HepG2 (cell line): Measurements from ENCODE around the gene TRAPPC4. TPM values are rescaled to one million over a fixed set of nuclear protein-coding genes. Genes with fewer than 3 reads are reported as not detected.
A peak's percentile ranks its signal among the peaks of the same experiment; 100 is the strongest.

ENCODE experiments used
- ATAC-seq: fragments of 200-7000 bp; cut with Tn5 transposase; 3 replicates; pipeline ENCODE4 v1.9.1; 2020; ENCODE audit warnings: mild to moderate bottlenecking, moderate library complexity
- BruUV-seq: library from RNA; stranded (reverse); fragments of 400-500 nt; replicated peaks from 2 replicates; lab custom pipeline; 2021; lab: Mats Ljungman, UMichigan
- CTCF ChIA-PET: fragments of 300-600 bp; formaldehyde crosslinking; extraction: SDS; loops from one replicate; lab custom pipeline; 2021; ENCODE audit warnings: low total read pairs, inconsistent platforms, low intra/inter-chr PET ratio; lab: Yijun Ruan, JAX
- POLR2A ChIA-PET: fragments of 350-600 bp; sonication (Branson Sonifier 250); formaldehyde crosslinking; loops from one replicate; lab custom pipeline; 2020; ENCODE audit warnings: antibody characterized with exemption, inconsistent platforms; lab: Yijun Ruan, JAX
- DNase-seq: peaks from one replicate; pipeline ENCODE4 v3.0.0-alpha.2; 2015; ENCODE audit warnings: low spot score
- FAIRE-seq: peaks from 3 replicates; lab custom pipeline; 2011; peaks lifted over from hg19 to GRCh38; lab: Jason Lieb, UNC
- H2AFZ ChIP-seq: one replicate; pipeline ENCODE4 v1.6.1; 2011; ENCODE audit warnings: low read length, inconsistent platforms
- H3K27ac ChIP-seq: fragments of 300-600 bp; 3 replicates; pipeline ENCODE4 v1.8.0; 2011; ENCODE audit warnings: mixed run types, mild to moderate bottlenecking, mixed read lengths, low read length, inconsistent platforms; ENCODE audit not compliant: insufficient read depth; ENCODE audit errors: extremely low read length
- H3K27me3 ChIP-seq, 2 experiments: fragments of 200-600 bp in 1 of 2; 2 replicates in 1 of 2; 3 replicates in 1 of 2; pipeline versions ENCODE4 v1.6.0 to v1.8.0; 2011; ENCODE audit warnings: low read length in 2 of 2, mild to moderate bottlenecking in 2 of 2, moderate library complexity in 2 of 2, inconsistent platforms in 1 of 2; ENCODE audit not compliant: insufficient read depth in 2 of 2, control insufficient read depth in 1 of 2
- H3K36me3 ChIP-seq, 2 experiments: fragments of 200-600 bp in 1 of 2; replicated peaks in 1 of 2; 2 replicates in 1 of 2; 3 replicates in 1 of 2; pipeline versions ENCODE4 v1.5.1 to v1.8.0; 2011; ENCODE audit warnings: low read length in 2 of 2, inconsistent platforms in 1 of 2; ENCODE audit not compliant: insufficient read depth in 2 of 2, control insufficient read depth in 1 of 2
- H3K4me1 ChIP-seq: 2 replicates; pipeline ENCODE4 v1.5.1; 2012; ENCODE audit warnings: low read length, inconsistent platforms; ENCODE audit not compliant: insufficient read depth
- H3K4me2 ChIP-seq: 2 replicates; pipeline ENCODE4 v1.6.0; 2011; ENCODE audit warnings: low read depth, low read length, inconsistent platforms
- H3K4me3 ChIP-seq, 3 experiments: fragments of 200-600 bp in 1 of 3; sonication (generic), shearing (Covaris generic) in 1 of 3; replicated peaks in 1 of 3; 2 replicates each; pipeline ENCODE4 v1.5.1; 2011 to 2016; ENCODE audit warnings: low read length in 3 of 3, inconsistent platforms in 2 of 3, low read depth in 2 of 3, mild to moderate bottlenecking in 2 of 3, control low read depth in 1 of 3, mixed read lengths in 1 of 3; ENCODE audit not compliant: insufficient read depth in 1 of 3
- H3K79me2 ChIP-seq: one replicate; pipeline ENCODE4 v1.6.1; 2011; ENCODE audit warnings: low read length, inconsistent platforms; ENCODE audit not compliant: insufficient read depth
- H3K9ac ChIP-seq: 2 replicates; pipeline ENCODE4 v1.6.0; 2011; ENCODE audit warnings: mild to moderate bottlenecking, low read depth, low read length, inconsistent platforms; ENCODE audit not compliant: insufficient read depth
- H3K9me3 ChIP-seq: 2 replicates; pipeline ENCODE4 v1.5.1; 2012; ENCODE audit warnings: mild to moderate bottlenecking, low read length
- H4K20me1 ChIP-seq: 2 replicates; pipeline ENCODE4 v1.6.0; 2011; ENCODE audit warnings: inconsistent platforms, mild to moderate bottlenecking, low read length, moderate library complexity; ENCODE audit not compliant: insufficient read depth
- ATF7 ChIP-seq, 2 experiments: fragments of 450-650 bp in 1 of 2; sonication (generic) in 1 of 2; formaldehyde crosslinking in 1 of 2; IDR thresholded peaks; 2 replicates each; pipeline versions ENCODE4 v1.4.0 to v1.6.1; 2016 to 2020; ENCODE audit warnings: antibody characterized with exemption in 1 of 2, mild to moderate bottlenecking in 1 of 2, missing genetic modification reagents in 1 of 2
- GABPA ChIP-seq, 2 experiments: IDR thresholded peaks; 2 replicates each; pipeline ENCODE4 v1.6.1; 2011 to 2016; ENCODE audit warnings: low read depth in 2 of 2, low read length in 1 of 2, missing biosample characterization in 1 of 2, missing genetic modification characterization in 1 of 2
- HNRNPL ChIP-seq: fragments of 200-400 bp; formaldehyde crosslinking; IDR thresholded peaks from 2 replicates; pipeline ENCODE4 v1.6.1; 2017; ENCODE audit warnings: mild to moderate bottlenecking, low read depth, low read length
- HNRNPLL ChIP-seq: fragments of 200-400 bp; formaldehyde crosslinking; IDR thresholded peaks from 2 replicates; pipeline ENCODE4 v1.6.1; 2017; ENCODE audit warnings: mild to moderate bottlenecking, low read depth, low read length; ENCODE audit not compliant: poor library complexity, severe bottlenecking
- HOXA3 ChIP-seq: sonication (generic); formaldehyde crosslinking; IDR thresholded peaks from 2 replicates; pipeline ENCODE4 v1.5.0; 2020; ENCODE audit warnings: missing genetic modification reagents
- JDP2 ChIP-seq: sonication (generic); formaldehyde crosslinking; IDR thresholded peaks from 2 replicates; pipeline ENCODE4 v1.8.1; 2022; ENCODE audit warnings: missing genetic modification reagents, borderline replicate concordance
- POGZ ChIP-seq: sonication (generic); formaldehyde crosslinking; IDR thresholded peaks from 2 replicates; pipeline ENCODE4 v1.4.0; 2020; ENCODE audit warnings: mild to moderate bottlenecking, missing genetic modification reagents
- PRPF4 ChIP-seq: fragments of 200-400 bp; formaldehyde crosslinking; IDR thresholded peaks from 2 replicates; pipeline ENCODE4 v1.6.1; 2016; ENCODE audit warnings: low read length, low read depth; ENCODE audit not compliant: poor library complexity, severe bottlenecking
- WGBS: methylation state at CpG from one replicate; pipeline ENCODE4 v1.1.6; 2017; ENCODE audit warnings: low lambda C conversion rate; 5-methylcytosine and 5-hydroxymethylcytosine counted together
- in situ Hi-C: cut with HindIII; loops from 2 replicates; pipeline ENCODE4 v1.10.0; 2017; ENCODE audit warnings: low pct_unique_long_range_greater_than_20kb; ENCODE audit not compliant: extremely low pct_ligation_motif_present
- intact Hi-C: fragments of 100-400 bp; cut with micrococcal nuclease; formaldehyde crosslinking; loops from one replicate; pipeline ENCODE4 v1.10.0; 2022; ENCODE audit not compliant: unreplicated experiment
- polyA plus RNA-seq, 8 experiments: library from polyadenylated mRNA; depleted of rRNA in 3 of 8; stranded (reverse) in 7 of 8; unstranded in 1 of 8; fragments of >200 nt; fragmentation: Illumina TruSeq in 4 of 8; extraction: Trizol in 4 of 8; gene quantifications; 2 replicates each; pipeline versions ENCODE4 v1.2.1 to v1.2.3, GENCODE V29; 2011 to 2016; ENCODE audit warnings: low read depth in 4 of 8, missing spikeins in 1 of 8, mixed read lengths in 1 of 8; ENCODE audit not compliant: insufficient read depth in 1 of 8
- total RNA-seq, 5 experiments: library from RNA; depleted of rRNA; stranded (reverse); fragments of >200 nt; fragmentation: Illumina TruSeq; extraction: Trizol; gene quantifications; 2 replicates each; pipeline ENCODE4 v1.2.3, GENCODE V29; 2016; ENCODE audit warnings: low read depth in 1 of 5
- TF ChIP-seq, protein P1 (sequence below): sonication (generic); formaldehyde crosslinking; IDR thresholded peaks from 2 replicates; pipeline ENCODE4 v1.8.1; 2023; ENCODE audit warnings: mild to moderate bottlenecking, missing genetic modification reagents

Gene TRAPPC4
- total and polyA plus RNA-seq, 2 of the 13 experiments (the other 11 are each of a cell fraction or from before 2014, with no cell fraction given) = 97.4 to 140 TPM

DNA sequence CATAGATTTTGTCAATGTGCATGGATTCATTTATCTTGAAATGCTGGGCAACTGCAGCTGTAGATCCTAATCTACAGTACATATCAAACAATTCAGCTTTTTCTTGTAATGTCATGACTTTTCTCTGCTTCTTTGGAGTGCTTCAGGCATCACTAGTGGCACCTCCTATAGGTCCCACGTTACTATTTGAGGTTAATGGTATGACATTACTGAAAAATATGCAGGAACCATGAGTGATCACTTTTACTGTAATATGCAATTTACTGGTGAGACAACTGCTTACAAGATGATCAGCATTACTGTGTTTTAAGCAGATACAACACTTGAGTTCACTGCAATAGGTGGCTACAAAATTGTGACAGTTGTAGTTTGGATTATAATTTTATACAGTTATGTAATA lies 17.7 kb upstream of the TRAPPC4 start:
- in situ Hi-C loops (no loop called here), intact Hi-C loops (no loop called here)
- H2AFZ ChIP-seq = no peak overlapping the region
- no peaks in the 10 kb centered on the region for H3K9me3 ChIP-seq
- H3K4me2 ChIP-seq = no peak overlapping the region
- ChIA-PET POLR2A (no interaction called here), CTCF (no interaction called here)
- no peak for FAIRE-seq
- 81% methylated on average over 1 of the region's 1 CpG for WGBS
- peaks cover 35% of the 10 kb centered on the region for H3K79me2 ChIP-seq
- H3K9ac ChIP-seq = no peak overlapping the region
- TF ChIP-seq GABPA (IDR thresholded peaks at IDR 0.05; ENCODE audit: low read depth, low read length) (no peak), GABPA (CRISPR knock-in tag; IDR thresholded peaks at IDR 0.05; ENCODE audit: low read depth) (no peak), HNRNPLL (no peak), JDP2 (CRISPR knock-in tag) (no peak), HOXA3 (CRISPR knock-in tag) (no peak), HNRNPL (no peak), ATF7 (IDR thresholded peaks at IDR 0.05) (no peak), ATF7 (CRISPR knock-in tag; IDR thresholded peaks at IDR 0.05) (no peak), POGZ (CRISPR knock-in tag) (no peak), PRPF4 (no peak)
- TF ChIP-seq, protein P1, sequence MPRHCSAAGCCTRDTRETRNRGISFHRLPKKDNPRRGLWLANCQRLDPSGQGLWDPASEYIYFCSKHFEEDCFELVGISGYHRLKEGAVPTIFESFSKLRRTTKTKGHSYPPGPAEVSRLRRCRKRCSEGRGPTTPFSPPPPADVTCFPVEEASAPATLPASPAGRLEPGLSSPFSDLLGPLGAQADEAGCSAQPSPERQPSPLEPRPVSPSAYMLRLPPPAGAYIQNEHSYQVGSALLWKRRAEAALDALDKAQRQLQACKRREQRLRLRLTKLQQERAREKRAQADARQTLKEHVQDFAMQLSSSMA (CRISPR knock-in tag) = no peak
- peaks cover 7 to 17% of the 10 kb centered on the region in 2 experiments; a peak in 3 of 5 replicates for H3K36me3 ChIP-seq
- H3K4me1 ChIP-seq = peaks cover 36% of the 10 kb centered on the region
- H3K4me3 ChIP-seq = no peak overlapping the region
- no peak overlapping the region for H3K27ac ChIP-seq
- no peak for DNase-seq
- H4K20me1 ChIP-seq = no peaks in the 10 kb centered on the region
- ATAC-seq = no peak
- H3K27me3 ChIP-seq = no peaks in the 10 kb centered on the region; a peak in 1 of 5 replicates
- BruUV-seq = TSS peak; percentile 27
